AG04449 (cell line): Measurements from ENCODE around the gene ATP6V1C2.

Experiments used
- CTCF ChIA-PET: fragments of 350-600 bp; formaldehyde crosslinking; extraction: SDS; loops from one replicate; lab custom pipeline; 2021; ENCODE audit warnings: antibody characterized with exemption; lab: Yijun Ruan, JAX
- POLR2A ChIA-PET: fragments of 400-600, 350-600 bp; formaldehyde crosslinking; extraction: SDS; loops from one replicate; lab custom pipeline; 2020; ENCODE audit warnings: antibody characterized with exemption, inconsistent platforms; lab: Yijun Ruan, JAX
- DNase-seq: peaks from one replicate; pipeline ENCODE4 v3.0.0-alpha.2; 2010; ENCODE audit warnings: low read depth, low spot score
- H3K4me3 ChIP-seq: 2 replicates; pipeline ENCODE4 v1.5.1; 2011; ENCODE audit warnings: low read depth, mild to moderate bottlenecking, control low read depth, low read length
- TF ChIP-seq, protein P1 (sequence below): IDR thresholded peaks from one replicate; pipeline ENCODE4 v1.5.1; 2011; ENCODE audit warnings: mild to moderate bottlenecking, moderate library complexity, low read length, control low read depth, inconsistent platforms; ENCODE audit not compliant: insufficient read depth; ENCODE audit errors: missing control alignments

The ATP6V1C2 gene

DNA sequence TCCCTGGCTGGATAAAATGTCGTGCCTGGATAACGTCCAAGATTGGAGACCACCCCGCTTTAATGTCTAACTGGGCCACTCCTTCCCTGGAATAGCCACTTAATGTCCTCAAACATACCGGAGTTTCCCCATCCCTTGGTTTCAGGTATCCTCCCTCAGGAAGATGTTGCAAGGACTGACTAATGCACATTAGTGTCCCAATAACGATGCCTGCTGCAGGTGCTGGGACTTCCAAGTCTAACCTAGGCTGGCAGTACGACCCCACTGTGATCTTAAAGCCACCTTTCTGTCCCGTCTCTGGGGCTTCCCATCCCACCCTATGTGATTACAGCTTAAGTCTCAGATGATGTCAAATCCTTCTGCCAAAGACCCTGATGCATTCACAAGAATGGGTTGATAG is 1.1 kb upstream of the ATP6V1C2 start:
- CTCF ChIA-PET, result no interaction called here
- no peak for DNase-seq
- POLR2A ChIA-PET, result no interaction called here
- no peak overlapping the region for H3K4me3 ChIP-seq
- TF ChIP-seq, protein P1, sequence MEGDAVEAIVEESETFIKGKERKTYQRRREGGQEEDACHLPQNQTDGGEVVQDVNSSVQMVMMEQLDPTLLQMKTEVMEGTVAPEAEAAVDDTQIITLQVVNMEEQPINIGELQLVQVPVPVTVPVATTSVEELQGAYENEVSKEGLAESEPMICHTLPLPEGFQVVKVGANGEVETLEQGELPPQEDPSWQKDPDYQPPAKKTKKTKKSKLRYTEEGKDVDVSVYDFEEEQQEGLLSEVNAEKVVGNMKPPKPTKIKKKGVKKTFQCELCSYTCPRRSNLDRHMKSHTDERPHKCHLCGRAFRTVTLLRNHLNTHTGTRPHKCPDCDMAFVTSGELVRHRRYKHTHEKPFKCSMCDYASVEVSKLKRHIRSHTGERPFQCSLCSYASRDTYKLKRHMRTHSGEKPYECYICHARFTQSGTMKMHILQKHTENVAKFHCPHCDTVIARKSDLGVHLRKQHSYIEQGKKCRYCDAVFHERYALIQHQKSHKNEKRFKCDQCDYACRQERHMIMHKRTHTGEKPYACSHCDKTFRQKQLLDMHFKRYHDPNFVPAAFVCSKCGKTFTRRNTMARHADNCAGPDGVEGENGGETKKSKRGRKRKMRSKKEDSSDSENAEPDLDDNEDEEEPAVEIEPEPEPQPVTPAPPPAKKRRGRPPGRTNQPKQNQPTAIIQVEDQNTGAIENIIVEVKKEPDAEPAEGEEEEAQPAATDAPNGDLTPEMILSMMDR, result no peak

DNA sequence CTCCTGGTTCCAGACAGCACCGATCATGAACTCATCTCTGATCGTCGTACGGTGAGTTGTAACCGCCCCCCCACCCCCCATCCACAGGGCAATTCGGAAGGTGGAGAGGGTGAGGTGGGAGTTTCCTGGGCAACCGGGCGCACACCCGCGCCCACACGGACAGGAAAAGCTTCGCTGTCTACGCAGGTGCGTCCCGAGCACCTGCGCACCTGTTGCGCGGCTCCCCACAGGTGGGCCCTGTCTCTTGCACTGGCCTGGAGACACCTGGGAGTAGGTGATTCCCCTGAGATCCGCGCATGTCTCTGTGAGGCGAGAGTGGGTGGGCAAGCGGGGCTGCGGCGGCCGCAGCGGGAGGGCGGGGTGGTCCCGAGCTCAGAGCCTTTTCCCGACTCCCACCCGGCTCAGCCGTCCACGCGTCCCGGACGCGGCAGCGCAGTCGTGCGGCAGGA is 459 bp upstream of the ATP6V1C2 start:
- no peak for DNase-seq
- ChIA-PET POLR2A (no interaction called here), CTCF (no interaction called here)
- TF ChIP-seq, protein P1, result no peak
- no peak overlapping the region for H3K4me3 ChIP-seq

DNA sequence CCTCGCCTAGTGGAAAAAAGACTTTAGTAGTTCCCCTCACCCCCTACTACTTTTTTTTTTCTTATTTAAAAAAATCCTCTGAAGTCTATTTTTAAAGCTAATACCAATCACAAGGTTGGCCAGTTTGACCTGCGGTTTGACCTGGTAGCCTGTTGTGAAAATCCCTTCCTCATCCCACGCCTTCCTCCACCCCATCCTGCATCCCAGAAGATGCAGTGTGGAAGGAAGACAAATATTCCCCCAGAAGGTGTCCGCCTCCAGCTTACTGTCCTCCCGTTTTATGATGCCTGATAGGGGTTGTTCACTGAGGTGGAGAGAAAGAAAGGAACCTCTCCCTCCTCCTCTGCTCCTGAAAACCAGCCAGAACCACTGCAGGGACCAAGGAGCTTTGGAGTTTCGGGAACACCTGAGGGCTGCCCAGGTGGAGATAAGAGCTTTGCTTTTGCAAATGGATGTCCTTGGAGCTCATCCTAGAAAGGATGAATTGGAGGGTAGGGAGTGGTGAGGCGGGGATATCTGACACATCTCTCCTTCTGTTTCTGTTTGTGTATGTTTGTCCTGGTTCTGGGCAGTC is 909 bp downstream of the ATP6V1C2 start:
- POLR2A ChIA-PET, result no interaction called here
- CTCF ChIA-PET, result interaction anchor here (1.8 kb wide), 1 partner anchor 18 kb away, joined by 4 read pairs; no protein-coding TSS in a partner anchor
- no peak overlapping the region for H3K4me3 ChIP-seq
- no peak for DNase-seq
- TF ChIP-seq, protein P1, result no peak

DNA sequence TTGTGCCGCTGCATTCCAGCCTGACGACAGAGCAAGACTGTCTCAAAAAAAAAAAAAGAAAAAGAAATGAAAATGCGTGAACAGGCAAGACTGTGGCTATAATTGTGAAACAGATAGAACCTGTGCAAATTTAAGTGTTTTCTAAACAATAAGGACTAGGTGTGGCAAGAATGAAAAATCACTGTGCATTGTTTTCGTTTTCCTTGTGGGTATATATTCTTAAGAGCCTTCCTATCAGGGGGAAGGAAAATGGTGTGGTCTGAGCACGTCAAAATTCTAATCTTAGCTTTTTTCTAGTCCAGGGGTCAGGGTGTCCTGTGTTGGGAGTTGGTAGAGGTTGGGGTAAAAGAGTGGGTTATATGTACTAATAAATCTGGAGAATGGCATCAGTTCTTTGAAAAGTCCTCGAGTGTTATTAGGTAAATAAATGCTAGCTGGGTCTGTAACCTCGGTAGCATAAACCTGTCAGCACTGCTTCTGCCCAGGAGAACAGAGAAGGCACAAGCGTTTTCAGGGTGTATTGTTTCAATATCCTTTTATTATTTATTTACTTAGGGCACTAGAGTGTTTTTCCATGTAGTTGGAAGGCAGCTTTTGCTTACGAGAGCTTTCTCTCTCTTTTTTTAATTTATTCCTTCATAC is 11.6 kb downstream of the ATP6V1C2 start:
- TF ChIP-seq, protein P1, result no peak
- no peak overlapping the region for H3K4me3 ChIP-seq
- ChIA-PET CTCF (no interaction called here), POLR2A (no interaction called here)
- DNase-seq, result no peak

DNA sequence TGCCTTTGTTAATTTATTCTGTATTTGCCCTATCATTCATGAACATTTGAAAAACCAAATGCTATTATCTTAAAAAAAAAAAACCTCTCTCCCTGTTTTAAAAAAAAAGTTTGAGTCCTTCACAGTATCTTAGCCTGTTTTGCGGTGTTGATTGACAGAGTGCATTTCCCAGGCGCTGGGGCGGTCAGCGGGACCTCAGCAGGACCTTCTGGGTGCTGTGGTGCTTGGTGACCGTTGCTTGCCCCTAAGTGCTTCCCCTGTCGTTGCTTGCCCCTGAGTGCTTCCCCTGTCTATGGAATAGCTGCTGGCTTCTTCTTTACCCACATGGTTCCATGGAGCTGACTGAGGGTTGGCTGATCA is 12.1 kb downstream of the ATP6V1C2 start:
- H3K4me3 ChIP-seq, result no peak overlapping the region
- TF ChIP-seq, protein P1, result no peak
- CTCF ChIA-PET, result no interaction called here
- POLR2A ChIA-PET, result no interaction called here
- DNase-seq, result no peak

DNA sequence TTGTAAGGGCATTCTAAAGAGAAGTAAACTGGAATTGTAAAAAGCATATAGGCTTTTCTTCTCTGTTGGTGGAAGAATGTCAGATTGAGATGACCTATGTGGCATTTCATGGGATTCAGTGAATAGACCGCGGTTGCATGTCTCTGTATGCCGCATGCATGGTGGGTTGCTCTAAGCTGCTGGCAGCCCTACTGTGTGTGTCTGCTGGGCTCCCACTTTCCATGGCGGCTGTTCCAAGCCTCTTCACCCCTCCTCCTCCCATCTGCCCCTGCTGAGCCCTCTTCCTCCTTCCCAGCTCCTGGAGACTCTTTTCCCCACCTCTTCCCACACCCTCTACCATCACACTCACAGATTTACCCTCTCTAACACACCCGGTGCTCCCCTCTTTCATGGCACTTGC is 12.6 kb downstream of the ATP6V1C2 start:
- ChIA-PET POLR2A (no interaction called here), CTCF (no interaction called here)
- TF ChIP-seq, protein P1, result no peak

More for the DNA sequence above, 12.6 kb downstream of the ATP6V1C2 start:
- DNase-seq, result no peak
- no peak overlapping the region for H3K4me3 ChIP-seq
